Activated T-cell treated with anti-CD3 and anti-CD28 coated beads, Interleukin-2, amount 50 U/mL, for 1 hour (primary cell): Measurements from ENCODE around the gene CTXN1.

ENCODE experiments used
- DNase-seq: peaks from one replicate; pipeline ENCODE4 v3.0.0-alpha.2; 2020

Gene CTXN1

DNA sequence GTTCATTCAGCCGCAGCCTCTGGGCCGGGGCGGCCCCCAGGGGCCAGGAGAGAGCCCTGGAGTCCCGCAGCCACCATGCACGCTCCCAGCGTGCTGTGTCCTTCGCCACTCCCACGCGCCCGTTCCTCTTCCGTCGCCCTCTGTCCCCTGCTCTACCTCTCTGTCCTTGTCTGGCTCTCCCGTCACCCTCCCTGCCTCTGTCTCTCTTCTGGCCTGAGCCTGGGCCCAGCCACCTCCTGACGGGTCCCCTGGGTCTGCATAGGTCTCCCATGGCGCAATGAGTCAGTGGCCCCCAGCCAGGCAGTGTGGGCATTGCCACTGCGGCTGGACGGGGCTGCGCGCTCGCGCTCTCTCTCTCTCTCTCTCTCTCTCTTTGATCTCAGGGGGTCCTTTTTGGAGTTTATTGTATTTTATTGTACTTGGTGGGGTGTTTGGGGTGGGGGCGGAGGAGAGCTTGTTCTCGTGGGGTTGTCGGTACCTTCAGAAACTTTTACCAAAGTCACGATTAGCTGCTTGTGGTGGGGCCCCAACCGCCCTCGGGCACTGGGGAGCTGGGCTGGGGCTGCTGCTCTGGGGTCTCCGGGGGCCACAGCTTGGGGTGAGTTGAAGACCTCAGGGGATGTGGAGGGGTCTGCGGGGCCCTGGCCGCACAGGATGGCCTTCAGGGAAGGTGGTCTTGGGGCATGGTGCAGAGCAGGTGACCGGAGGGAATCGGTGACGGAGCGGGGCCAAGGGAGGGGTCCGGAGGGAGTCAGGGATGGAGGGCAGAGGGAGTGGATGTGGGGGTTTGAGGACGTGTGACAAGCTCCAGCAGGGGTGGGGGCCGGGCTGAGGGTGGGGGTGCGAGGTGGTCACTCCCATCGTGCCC, 13.0 kb downstream of the CTXN1 start:
- DNase-seq, result no peak

GRCh38 chr19:7912144-7912696, 13.7 kb downstream of the CTXN1 start:
- no peak for DNase-seq

- DNase-seq, result no peak
Measured at GRCh38 chr19:7911508-7912143, 14.3 kb downstream of the CTXN1 start.

- DNase-seq, result no peak
Measured at GRCh38 chr19:7910321-7911161, 15.4 kb downstream of the CTXN1 start.

DNA sequence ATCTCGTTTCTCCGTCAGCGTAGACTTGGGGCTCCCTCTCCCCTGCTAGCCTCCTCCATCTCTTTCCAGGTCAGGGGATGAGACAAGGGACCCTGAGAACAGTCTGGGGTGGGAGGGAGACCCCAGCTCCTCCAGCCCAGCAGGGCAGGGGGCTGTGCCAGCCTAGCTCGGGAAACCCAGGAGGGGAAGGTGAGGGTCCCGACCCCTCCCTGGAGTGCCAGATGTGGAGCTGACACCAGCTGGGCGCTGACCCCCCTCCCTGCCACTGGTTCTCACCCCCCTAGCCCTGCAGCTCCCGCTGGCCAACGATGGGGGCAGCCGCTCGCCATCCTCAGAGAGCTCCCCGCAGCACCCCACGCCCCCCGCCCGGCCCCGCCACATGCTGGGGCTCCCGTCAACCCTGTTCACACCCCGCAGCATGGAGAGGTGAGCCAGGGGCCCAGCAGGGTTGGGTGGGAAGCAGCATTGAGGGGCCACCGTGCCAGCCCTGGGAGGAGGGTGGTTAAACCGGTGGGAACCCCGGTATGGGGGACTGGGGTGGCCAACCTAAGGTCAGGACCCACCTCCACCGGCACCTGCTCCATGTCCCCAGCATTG, 16.4 kb downstream of the CTXN1 start:
- no peak for DNase-seq

- no peak for DNase-seq
Measured at GRCh38 chr19:7908742-7909461, 17.0 kb downstream of the CTXN1 start.

DNA sequence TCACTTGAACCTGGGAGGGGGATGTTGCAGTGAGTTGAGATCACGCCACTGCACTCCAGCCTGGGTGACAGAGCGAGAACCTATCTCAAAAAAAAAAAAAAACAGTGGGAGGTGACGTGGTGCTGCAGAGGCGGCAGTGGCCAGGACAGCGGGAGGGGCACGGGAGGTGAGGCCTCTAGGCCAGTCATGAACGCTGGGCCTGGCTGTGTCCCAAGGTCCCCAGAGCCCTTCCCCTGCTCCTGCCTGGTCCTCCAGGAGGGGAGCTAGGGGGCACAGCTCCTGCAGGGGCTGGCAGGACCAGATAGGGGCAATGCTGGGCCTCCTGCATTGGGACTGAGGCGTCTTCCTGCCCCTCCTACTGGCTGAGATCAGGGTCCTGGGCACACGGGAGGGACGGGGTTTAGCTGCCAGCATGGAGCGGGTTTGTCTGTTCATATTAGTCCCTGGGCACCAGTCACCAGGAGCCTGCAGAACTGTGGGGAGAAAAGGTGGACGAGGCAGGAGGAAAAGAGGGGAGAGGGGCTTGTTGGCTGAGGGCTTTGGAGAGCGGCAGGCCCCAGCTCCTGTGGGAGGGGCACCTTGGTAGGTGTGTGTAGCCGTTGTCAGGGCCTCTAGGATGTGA, 17.7 kb downstream of the CTXN1 start:
- no peak for DNase-seq

GRCh38 chr19:7907544-7907943, 18.4 kb downstream of the CTXN1 start:
- no peak for DNase-seq

- no peak for DNase-seq
Measured at GRCh38 chr19:7907122-7907521, 18.8 kb downstream of the CTXN1 start.

GRCh38 chr19:7905859-7906258, 20.1 kb downstream of the CTXN1 start:
- DNase-seq, result no peak

DNA sequence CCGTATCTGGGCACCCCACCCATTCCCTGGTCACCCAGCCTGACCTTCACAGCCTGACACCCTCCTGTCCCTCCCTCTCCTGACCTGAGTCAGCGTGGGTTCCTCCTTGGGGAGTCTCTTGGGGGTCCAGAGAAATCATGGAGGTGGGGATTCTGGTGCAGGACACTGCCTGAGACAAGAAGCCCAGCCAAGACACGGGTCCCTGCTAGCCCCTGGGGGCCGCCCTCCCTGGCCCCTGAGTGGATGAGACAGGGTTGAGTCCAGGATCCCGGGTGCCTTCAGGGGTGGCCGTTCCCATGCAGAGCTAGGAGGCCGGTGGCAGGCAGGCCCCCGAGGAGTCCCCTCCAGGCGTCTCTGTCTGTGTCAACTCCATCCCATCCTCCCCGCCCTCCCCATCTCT, 20.7 kb downstream of the CTXN1 start:
- no peak for DNase-seq

- DNase-seq, result no peak
Measured at GRCh38 chr19:7904074-7905020, 21.6 kb downstream of the CTXN1 start.

DNA sequence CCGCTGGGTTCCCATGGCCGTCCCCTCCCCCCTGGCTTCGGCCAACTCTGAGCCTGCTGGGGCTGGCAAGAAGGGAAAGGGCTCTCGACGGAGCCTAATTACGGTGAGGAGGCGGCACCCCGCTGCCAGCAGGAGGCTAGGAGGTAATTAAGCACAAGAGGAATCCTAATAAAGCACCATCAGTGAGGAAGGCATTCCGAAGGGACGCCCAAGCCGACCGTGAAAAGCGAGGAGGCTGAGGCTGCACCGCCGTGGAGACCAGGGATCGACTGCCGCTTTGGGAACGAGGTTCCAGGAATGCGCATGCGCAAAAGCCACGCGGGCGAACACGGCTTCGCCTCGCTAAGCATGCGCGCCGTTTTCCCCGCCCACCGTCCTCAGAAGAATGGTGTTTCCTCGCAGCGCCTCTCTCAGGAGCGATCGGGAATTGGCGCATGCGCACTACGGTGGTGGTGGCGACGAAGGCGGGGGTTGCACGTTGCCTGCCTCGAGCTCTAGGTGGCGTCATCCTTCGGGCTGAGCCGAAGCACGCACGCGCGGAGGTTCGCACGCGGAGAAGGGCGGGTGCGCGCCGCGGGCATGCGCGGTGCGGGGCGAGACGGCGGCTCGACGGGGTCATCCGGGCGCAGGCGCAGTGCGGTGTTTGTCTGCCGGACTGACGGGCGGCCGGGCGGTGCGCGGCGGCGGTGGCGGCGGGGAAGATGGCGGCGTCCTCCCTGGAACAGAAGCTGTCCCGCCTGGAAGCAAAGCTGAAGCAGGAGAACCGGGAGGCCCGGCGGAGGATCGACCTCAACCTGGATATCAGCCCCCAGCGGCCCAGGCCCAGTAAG, 22.5 kb downstream of the CTXN1 start, which contains the start of gene MAP2K7:
MAP2K7 (plus strand) TSS at position 634 of the 830 bp plus-strand sequence; CDS start at position 702, 68 bp downstream.
- DNase-seq, result peak; percentile 100

DNA sequence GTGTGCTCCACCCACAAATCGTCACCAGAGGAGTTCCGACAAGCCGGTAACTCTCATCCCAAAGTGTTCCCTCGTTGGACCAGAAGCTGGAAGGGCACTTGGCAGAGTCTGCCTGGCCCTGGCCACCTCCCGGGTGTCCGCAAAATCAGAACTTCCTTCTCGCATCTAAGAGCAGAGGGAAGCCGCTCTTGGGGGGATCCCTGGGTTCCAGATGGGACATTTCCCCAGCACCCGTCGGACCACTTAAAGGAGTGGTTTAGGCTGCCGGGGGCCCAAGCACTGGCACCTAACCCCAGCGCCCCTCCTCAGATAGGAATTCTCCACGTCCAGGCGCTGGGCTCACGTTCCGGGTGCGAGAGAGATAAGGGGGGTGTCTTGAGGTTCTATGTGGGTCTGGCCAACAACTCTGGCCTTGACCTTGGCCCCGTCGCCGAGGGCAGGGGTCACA, 23.1 kb downstream of the CTXN1 start:
- no peak for DNase-seq

- DNase-seq, result no peak
Measured at GRCh38 chr19:7901337-7901736, 24.6 kb downstream of the CTXN1 start.

- no peak for DNase-seq
Measured at GRCh38 chr19:7900931-7901330, 25.0 kb downstream of the CTXN1 start.

GRCh38 chr19:7900401-7900870, 25.5 kb downstream of the CTXN1 start:
- no peak for DNase-seq

DNA sequence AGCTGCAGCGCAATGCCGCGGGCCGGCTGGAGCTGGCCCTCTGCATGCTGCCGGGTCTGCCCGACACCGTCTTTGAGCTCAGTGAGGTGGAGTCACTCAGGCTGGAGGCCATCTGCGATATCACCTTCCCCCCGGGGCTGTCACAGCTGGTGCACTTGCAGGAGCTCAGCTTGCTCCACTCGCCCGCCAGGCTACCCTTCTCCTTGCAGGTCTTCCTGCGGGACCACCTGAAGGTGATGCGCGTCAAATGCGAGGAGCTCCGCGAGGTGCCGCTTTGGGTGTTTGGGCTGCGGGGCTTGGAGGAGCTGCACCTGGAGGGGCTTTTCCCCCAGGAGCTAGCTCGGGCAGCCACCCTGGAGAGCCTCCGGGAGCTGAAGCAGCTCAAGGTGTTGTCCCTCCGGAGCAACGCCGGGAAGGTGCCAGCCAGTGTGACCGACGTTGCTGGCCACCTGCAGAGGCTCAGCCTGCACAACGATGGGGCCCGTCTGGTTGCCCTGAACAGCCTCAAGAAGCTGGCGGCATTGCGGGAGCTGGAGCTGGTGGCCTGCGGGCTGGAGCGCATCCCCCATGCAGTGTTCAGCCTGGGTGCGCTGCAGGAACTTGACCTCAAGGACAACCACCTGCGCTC, 26.1 kb downstream of the CTXN1 start:
- no peak for DNase-seq

- no peak for DNase-seq
Measured at GRCh38 chr19:7898967-7899366, 27.0 kb downstream of the CTXN1 start.
